Mucosa of stomach (tissue), 1 donor: ENCODE results near the gene ARHGAP9.
A peak's percentile ranks its signal among the peaks of the same experiment; 100 is the strongest.

Experiments used
- H3K27me3 ChIP-seq: one replicate; pipeline ENCODE4 v1.7.0; 2013; ENCODE audit warnings: mild to moderate bottlenecking, low read length; ENCODE audit not compliant: control insufficient read depth, insufficient read depth
- H3K36me3 ChIP-seq: one replicate; pipeline ENCODE4 v1.7.0; 2013; ENCODE audit warnings: low read length; ENCODE audit not compliant: control insufficient read depth, insufficient read depth
- H3K4me1 ChIP-seq: one replicate; pipeline ENCODE4 v1.7.0; 2013; ENCODE audit warnings: mild to moderate bottlenecking, low read length; ENCODE audit not compliant: control insufficient read depth, insufficient read depth
- H3K4me3 ChIP-seq: one replicate; pipeline ENCODE4 v1.7.0; 2013; ENCODE audit warnings: low read length
- H3K9ac ChIP-seq: one replicate; pipeline ENCODE4 v1.7.0; 2013; ENCODE audit warnings: mild to moderate bottlenecking, low read length, moderate library complexity
- H3K9me3 ChIP-seq: one replicate; pipeline ENCODE4 v1.7.0; 2013; ENCODE audit warnings: mild to moderate bottlenecking, low read length, moderate library complexity; ENCODE audit not compliant: control insufficient read depth
- donor health status: Pancreatic carcinoma.

The ARHGAP9 gene

DNA sequence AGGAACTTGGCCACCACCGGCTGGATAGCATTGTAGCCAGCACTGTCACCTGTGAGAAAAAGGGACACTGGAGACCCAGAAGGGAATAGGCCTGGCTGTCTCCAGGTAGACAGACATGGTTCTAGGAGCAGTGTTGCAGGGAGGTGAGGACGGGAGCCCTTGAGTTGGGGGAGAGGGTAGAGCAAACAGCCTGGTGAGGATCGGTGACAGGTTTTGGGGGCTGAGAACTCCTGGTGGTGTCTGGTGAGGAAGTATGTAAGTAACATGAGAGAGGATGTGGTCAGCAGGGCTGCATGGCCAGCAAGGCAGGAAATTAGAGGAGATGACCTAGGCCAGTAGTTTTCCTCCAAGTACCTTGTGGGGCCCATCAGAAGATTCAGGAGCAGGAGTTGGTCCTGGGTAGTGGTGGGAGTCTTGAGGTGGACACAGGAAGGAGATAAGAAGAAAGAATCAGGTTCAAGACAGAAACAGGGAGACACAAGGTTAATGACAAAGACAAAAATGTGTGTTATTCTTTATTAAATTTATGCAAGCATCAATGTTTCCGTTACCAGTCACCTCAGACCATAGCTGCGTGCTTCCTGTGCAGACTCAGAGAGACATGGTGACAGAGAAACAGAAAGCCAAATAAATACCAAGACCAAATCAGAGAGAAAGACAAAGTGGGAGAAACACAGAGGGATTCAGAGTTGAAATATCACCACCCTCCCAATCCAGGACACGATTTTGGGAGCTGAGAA, at the start of gene ARHGAP9:
Gene ARHGAP9 (minus strand): TSS at position 491 of the 740 bp plus-strand sequence. CDS start 460 bp downstream, at position 31.
- Histone ChIP-seq H3K36me3 (no peaks in the 10 kb centered on the region), H3K4me1 (peaks cover 16% of the 10 kb centered on the region), H3K27me3 (peaks cover 47% of the 10 kb centered on the region), H3K9me3 (no peaks in the 10 kb centered on the region), H3K9ac (peak within 1 kb of the TSS; percentile 7), H3K4me3 (no peak within 1 kb of the TSS)

GRCh38 chr12:57528831-57529555, 49.3 kb upstream of the ARHGAP9 start:
- peaks cover 19% of the 10 kb centered on the region for H3K4me1 ChIP-seq
- no peak overlapping the region for H3K4me3 ChIP-seq
- H3K9ac ChIP-seq = no peak overlapping the region
- H3K27me3 ChIP-seq = no peaks in the 10 kb centered on the region
- H3K36me3 ChIP-seq = peaks cover 40% of the 10 kb centered on the region
- no peaks in the 10 kb centered on the region for H3K9me3 ChIP-seq

GRCh38 chr12:57528176-57528575, 48.5 kb upstream of the ARHGAP9 start:
- H3K27me3 ChIP-seq = no peaks in the 10 kb centered on the region
- peaks cover 40% of the 10 kb centered on the region for H3K36me3 ChIP-seq
- no peaks in the 10 kb centered on the region for H3K9me3 ChIP-seq
- H3K4me1 ChIP-seq = peaks cover 25% of the 10 kb centered on the region
- H3K9ac ChIP-seq = no peak overlapping the region
- H3K4me3 ChIP-seq = no peak overlapping the region

GRCh38 chr12:57527184-57527583, 47.5 kb upstream of the ARHGAP9 start:
- H3K4me3 ChIP-seq = no peak overlapping the region
- no peaks in the 10 kb centered on the region for H3K27me3 ChIP-seq
- H3K4me1 ChIP-seq = peaks cover 27% of the 10 kb centered on the region
- H3K9me3 ChIP-seq = no peaks in the 10 kb centered on the region
- H3K9ac ChIP-seq = no peak overlapping the region
- H3K36me3 ChIP-seq = peaks cover 32% of the 10 kb centered on the region

DNA sequence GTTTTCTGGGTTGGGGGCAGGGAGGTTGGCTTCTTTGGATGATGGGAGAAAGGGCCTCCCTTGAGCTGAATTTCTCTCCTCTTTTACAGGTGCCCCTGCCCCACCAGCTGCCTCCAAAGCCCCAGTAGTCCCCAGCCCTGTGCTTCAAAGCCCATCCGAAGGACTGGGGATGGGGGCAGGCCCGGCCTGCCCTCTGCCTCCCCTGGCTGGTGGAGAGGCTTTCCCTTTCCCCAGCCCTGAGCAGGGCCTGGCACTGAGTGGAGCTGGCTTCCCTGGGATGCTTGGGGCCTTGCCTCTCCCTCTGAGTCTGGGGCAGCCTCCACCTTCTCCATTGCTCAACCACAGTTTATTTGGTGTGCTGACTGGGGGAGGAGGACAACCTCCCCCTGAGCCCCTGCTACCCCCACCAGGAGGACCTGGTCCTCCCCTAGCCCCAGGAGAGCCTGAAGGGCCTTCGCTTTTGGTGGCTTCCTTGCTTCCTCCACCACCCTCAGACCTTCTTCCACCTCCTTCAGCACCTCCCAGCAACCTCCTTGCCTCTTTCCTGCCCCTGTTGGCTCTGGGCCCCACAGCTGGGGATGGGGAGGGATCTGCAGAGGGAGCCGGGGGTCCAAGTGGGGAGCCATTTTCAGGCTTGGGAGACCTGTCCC, 46.9 kb upstream of the ARHGAP9 start:
- H3K4me3 ChIP-seq = no peak overlapping the region
- H3K9me3 ChIP-seq = no peaks in the 10 kb centered on the region
- peaks cover 32% of the 10 kb centered on the region for H3K36me3 ChIP-seq
- H3K27me3 ChIP-seq = no peaks in the 10 kb centered on the region
- no peak overlapping the region for H3K9ac ChIP-seq
- peaks cover 33% of the 10 kb centered on the region for H3K4me1 ChIP-seq

- peaks cover 40% of the 10 kb centered on the region for H3K4me1 ChIP-seq
- no peaks in the 10 kb centered on the region for H3K27me3 ChIP-seq
- H3K4me3 ChIP-seq = no peak overlapping the region
- H3K9ac ChIP-seq = no peak overlapping the region
- H3K9me3 ChIP-seq = no peaks in the 10 kb centered on the region
- H3K36me3 ChIP-seq = peaks cover 32% of the 10 kb centered on the region
These were observed 46.1 kb upstream of the ARHGAP9 start for GRCh38 chr12:57525615-57526383.

- Histone ChIP-seq H3K36me3 (peaks cover 26% of the 10 kb centered on the region), H3K4me3 (no peak overlapping the region)
These were observed 45.3 kb upstream of the ARHGAP9 start for GRCh38 chr12:57524814-57525614.

DNA sequence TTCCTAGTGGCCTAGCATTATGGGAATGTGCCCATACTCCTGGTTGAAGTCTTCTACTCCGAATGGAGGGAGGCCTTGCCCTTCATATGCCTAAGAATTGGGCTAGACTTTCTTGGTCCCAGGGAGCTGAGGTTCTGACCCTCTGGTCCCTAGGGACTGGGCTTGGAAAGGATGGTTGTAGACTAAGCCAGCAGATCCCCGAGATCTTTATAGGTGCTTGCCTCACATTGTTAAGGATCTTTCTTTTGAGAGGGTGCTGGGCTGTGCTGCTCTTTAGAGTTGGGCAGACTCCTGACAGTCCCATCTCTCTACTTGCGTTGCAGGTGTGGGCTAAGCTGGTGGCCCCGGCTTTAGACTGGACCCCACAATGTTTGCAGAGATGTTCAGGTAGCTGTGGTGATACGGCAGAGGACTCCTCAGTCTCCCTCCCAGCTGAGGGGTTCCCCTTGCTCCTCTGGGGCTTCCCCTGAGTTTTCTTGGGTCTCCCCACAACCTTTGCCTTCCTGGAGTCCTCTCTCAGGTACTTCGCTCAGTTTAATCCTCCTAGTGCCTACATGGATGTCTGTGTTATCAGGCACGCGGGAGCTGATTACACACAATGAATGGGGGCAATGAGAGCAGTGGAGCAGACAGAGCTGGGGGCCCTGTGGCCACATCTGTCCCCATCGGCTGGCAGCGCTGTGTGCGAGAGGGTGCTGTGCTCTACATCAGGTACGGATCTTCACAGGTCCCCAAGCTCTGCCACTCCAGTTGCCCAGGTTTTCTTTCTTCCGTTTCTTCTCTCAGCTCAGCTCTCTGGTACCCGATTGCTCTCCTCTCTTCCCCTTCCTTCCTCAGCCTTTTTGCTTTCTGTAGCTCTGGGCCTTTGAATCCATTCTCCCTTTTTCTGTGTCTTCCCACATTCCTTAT, 44.3 kb upstream of the ARHGAP9 start:
- peak overlapping the region; percentile 80 for H3K9ac ChIP-seq
- peak overlapping the region; percentile 70 for H3K4me3 ChIP-seq
- no peaks in the 10 kb centered on the region for H3K27me3 ChIP-seq
- no peaks in the 10 kb centered on the region for H3K9me3 ChIP-seq
- peaks cover 28% of the 10 kb centered on the region for H3K36me3 ChIP-seq
- peaks cover 45% of the 10 kb centered on the region for H3K4me1 ChIP-seq

More at GRCh38 chr12:57524814-57525614, 45.3 kb upstream of the ARHGAP9 start:
- H3K9me3 ChIP-seq = no peaks in the 10 kb centered on the region
- peaks cover 40% of the 10 kb centered on the region for H3K4me1 ChIP-seq
- no peaks in the 10 kb centered on the region for H3K27me3 ChIP-seq
- peak overlapping the region; percentile 48 for H3K9ac ChIP-seq

DNA sequence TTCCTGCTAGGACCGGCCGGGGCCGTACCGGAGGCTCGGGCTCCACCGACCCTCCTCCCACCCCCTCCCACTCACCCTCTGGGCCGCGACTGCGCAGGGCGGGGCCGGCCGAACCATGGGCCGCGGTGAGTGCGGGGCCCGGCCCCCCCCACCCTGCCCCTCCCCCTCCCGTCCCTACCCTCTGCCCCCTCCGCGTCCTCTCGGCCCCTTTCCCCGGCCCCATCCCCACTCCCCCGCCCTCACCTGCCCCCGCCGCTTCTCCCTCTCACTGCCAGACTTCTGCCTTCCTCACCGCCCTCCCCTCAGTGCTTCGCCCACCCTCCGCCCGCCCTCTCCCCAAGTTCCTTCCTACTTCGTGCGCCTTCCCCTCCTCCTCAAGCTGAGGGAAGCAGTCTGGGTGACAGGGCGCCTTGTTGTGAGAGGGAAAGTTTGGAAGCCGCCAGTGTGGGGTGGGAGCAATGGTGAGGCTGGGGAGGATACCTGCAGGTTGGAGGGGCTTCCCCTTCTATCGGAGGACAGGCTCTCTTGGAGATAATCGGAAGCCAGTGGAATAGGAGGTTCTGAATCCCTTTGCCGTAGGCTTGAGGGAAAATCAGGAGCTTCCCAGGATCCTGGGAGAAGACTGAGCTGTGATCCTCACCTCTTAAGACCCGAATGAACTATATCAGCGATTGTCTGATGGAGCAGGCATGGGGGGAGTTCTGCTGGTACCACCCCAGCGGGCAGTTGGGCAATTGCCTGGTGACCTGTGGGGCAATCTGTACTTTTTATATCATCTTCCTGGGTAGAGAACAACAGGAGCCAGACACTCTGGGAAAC, 43.4 kb upstream of the ARHGAP9 start:
- H3K36me3 ChIP-seq = peaks cover 28% of the 10 kb centered on the region
- peak overlapping the region; percentile 80 for H3K9ac ChIP-seq
- H3K4me1 ChIP-seq = peaks cover 53% of the 10 kb centered on the region

More for the DNA sequence above, 43.4 kb upstream of the ARHGAP9 start:
- Histone ChIP-seq H3K27me3 (no peaks in the 10 kb centered on the region), H3K4me3 (peak overlapping the region; percentile 70), H3K9me3 (no peaks in the 10 kb centered on the region)
